Activated CD8-positive, alpha-beta memory T cell treated with anti-CD3 and anti-CD28 coated beads, Interleukin-2, amount 10 ng/mL, durations not matched to agents 7 days and 5 days (primary cell): ENCODE data around the gene PDZD2. TPM values are rescaled to one million over a fixed set of nuclear protein-coding genes. Genes with fewer than 3 reads are reported as not detected.
"Not testable (repeated sequence)": the region's sequence is repeated elsewhere in the genome, so short reads cannot be mapped to it uniquely, and the experiment has no call there.

Experiments used
- ATAC-seq: fragments of 150-1000 bp; cut with Tn5 transposase; one replicate; pipeline ENCODE4 v1.10.0; 2021; ENCODE audit warnings: moderate library complexity
- CTCF ChIA-PET: fragments of 350-600 bp; sonication (Branson Sonifier 250); formaldehyde crosslinking; loops from one replicate; lab custom pipeline; 2021; ENCODE audit warnings: antibody characterized with exemption; lab: Charles Lee
- DNase-seq: peaks from one replicate; pipeline ENCODE4 v3.0.0-alpha.2; 2020
- H3K27ac Mint-ChIP-seq: one replicate; pipeline ENCODE4 v1.8.0; 2021; ENCODE audit warnings: mild to moderate bottlenecking, mixed read lengths
- H3K27me3 Mint-ChIP-seq: one replicate; pipeline ENCODE4 v1.8.0; 2021; ENCODE audit warnings: mixed read lengths
- H3K36me3 Mint-ChIP-seq: one replicate; pipeline ENCODE4 v1.8.0; 2021; ENCODE audit warnings: mild to moderate bottlenecking, mixed read lengths
- H3K4me1 Mint-ChIP-seq: one replicate; pipeline ENCODE4 v1.8.0; 2021; ENCODE audit warnings: mixed read lengths
- H3K4me3 Mint-ChIP-seq: one replicate; pipeline ENCODE4 v1.8.0; 2021; ENCODE audit warnings: mild to moderate bottlenecking, moderate library complexity, mixed read lengths
- H3K9me3 Mint-ChIP-seq: one replicate; pipeline ENCODE4 v1.8.0; 2022; ENCODE audit warnings: low read depth, mixed read lengths
- total RNA-seq, 2 experiments: library from RNA; stranded (reverse); gene quantifications; one replicate each; pipeline ENCODE4 v1.2.3, GENCODE V29; 2021

Gene PDZD2
- total RNA-seq: not detected

DNA sequence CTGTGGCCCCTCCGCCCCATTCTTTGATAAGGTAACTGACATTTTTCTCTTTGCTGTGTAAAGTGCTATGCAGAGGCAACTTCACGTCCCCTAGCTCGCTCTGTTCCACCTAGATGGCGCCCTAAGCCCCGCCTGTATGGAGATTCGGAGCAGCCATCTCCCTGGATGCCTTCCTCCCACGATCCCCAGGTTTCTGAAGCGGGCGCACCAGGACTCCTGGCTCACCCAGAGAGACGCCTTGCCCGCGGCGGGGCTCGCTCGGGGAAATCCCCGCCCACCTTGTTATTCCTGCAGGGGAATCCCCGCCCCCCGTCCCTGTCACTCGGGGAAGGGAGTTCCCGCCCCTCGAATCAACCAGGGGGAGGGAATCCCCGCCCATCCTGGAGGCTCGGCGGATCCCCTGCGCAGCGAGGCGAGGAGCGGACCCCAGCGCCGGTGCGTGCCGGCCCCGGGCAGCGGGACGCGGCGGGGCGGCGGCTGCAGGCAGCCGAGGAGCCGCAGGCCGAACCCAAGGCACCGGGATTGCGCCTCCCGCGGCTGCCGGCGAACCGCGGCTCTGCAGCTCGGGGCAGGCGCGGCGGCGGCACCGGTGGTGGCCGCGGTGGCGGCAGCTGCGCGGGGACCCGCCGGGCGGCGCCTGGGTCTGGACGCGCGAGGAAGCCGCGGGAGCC, at the start of gene PDZD2:
Gene PDZD2, plus strand, starts transcription at position 384 of the 671 bp plus-strand sequence.
- DNase-seq: peak; percentile 72
- Mint-ChIP-seq H3K4me3 (peak within 1 kb of the TSS; percentile 73), H3K36me3 (no peaks in the 10 kb centered on the region), H3K27ac (no peak within 1 kb of the TSS), H3K4me1 (peaks cover 3% of the 10 kb centered on the region), H3K9me3 (no peaks in the 10 kb centered on the region), H3K27me3 (peaks cover 27% of the 10 kb centered on the region)
- CTCF ChIA-PET: interaction anchor here (0.8 to 1.5 kb wide), 7 partner anchors 12 to 380 kb away, joined by 3 to 5 read pairs (median 4); no protein-coding TSS in a partner anchor
- peak; percentile 80 for ATAC-seq

DNA sequence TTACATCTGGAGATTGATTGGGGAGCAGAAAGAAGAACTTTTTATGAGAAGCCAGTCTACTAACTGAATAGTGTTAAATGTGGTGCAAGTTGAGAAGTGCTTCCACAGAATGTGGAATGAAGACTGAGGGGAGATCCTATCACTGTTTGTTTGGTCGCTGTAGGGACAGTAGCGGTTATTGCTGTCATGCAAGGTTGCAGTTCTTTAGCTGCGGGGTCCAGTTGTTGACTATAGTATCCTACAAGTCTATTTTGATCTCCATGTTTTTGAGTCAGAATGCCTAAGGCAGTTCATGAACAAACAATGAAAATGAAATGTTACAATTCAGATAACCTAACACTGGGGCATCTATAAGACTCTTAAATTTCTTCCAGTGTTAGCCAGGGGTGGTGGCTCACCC, 45.3 kb upstream of the PDZD2 start:
- no peak overlapping the region for H3K27ac Mint-ChIP-seq
- no peaks in the 10 kb centered on the region for H3K4me1 Mint-ChIP-seq
- peaks cover 17% of the 10 kb centered on the region for H3K27me3 Mint-ChIP-seq
- H3K36me3 Mint-ChIP-seq: no peaks in the 10 kb centered on the region
- CTCF ChIA-PET: no interaction called here
- no peaks in the 10 kb centered on the region for H3K9me3 Mint-ChIP-seq
- ATAC-seq (no peak), DNase-seq (no peak)
- H3K4me3 Mint-ChIP-seq: no peak overlapping the region

DNA sequence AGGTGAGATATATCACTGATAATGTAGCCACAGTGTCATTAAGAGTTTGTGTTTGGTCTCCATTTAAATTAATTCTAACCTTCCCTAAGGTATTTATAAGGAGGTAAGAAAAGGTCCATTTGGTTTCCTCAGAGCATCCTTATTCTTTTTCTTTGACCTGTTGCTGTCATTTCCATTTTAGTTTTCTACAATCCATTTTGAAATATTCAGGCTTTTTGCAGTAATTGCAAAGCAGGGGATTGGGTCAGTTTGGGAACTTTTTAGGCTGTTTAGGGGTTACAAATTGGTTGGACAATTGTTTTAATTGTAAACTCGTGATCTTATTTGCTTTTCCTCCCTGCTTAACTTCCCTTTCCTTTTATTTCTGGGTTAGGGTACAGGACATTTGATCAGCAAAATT, 42.6 kb upstream of the PDZD2 start:
- ATAC-seq (no peak), DNase-seq (no peak)
- H3K4me1 Mint-ChIP-seq: no peaks in the 10 kb centered on the region
- CTCF ChIA-PET: no interaction called here
- no peaks in the 10 kb centered on the region for H3K9me3 Mint-ChIP-seq
- H3K27ac Mint-ChIP-seq: no peak overlapping the region
- H3K27me3 Mint-ChIP-seq: peaks cover 17% of the 10 kb centered on the region
- no peaks in the 10 kb centered on the region for H3K36me3 Mint-ChIP-seq
- H3K4me3 Mint-ChIP-seq: no peak overlapping the region

- H3K9me3 Mint-ChIP-seq: no peaks in the 10 kb centered on the region
- H3K4me1 Mint-ChIP-seq: no peaks in the 10 kb centered on the region
- CTCF ChIA-PET: no interaction called here
- DNase-seq (no peak), ATAC-seq (no peak)
- no peak overlapping the region for H3K4me3 Mint-ChIP-seq
- H3K27me3 Mint-ChIP-seq: peaks cover 18% of the 10 kb centered on the region
- H3K27ac Mint-ChIP-seq: no peak overlapping the region
- H3K36me3 Mint-ChIP-seq: no peaks in the 10 kb centered on the region
These were observed 40.0 kb upstream of the PDZD2 start for GRCh38 chr5:31598640-31599611.

DNA sequence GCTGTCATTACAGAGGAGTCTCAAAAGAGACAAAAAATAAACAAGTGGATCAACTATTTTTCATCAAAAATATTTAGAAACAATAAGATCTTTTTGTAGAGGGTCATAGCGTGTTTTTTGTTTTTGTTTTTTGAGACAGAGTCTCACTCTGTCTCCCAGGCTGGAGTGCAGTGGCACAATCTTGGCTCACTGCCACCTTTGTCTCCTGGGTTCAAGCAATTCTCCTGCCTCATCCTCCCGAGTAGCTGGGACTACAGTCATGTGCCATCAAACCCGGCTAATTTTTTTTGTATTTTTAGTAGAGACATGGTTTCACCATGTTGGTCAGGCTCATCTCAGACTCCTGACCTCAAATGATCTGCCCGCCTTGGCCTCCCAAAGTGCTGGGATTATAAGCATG, 36.6 kb upstream of the PDZD2 start:
- H3K9me3 Mint-ChIP-seq, H3K4me1 Mint-ChIP-seq: not testable (repeated sequence)

GRCh38 chr5:31604240-31604639, 34.7 kb upstream of the PDZD2 start:
- Mint-ChIP-seq H3K36me3 (no peaks in the 10 kb centered on the region), H3K4me1 (no peaks in the 10 kb centered on the region), H3K4me3 (no peak overlapping the region), H3K9me3 (no peaks in the 10 kb centered on the region), H3K27ac (no peak overlapping the region), H3K27me3 (peaks cover 11% of the 10 kb centered on the region)
- CTCF ChIA-PET: interaction anchor here (1.7 kb wide), 1 partner anchor 14 kb away, joined by 4 read pairs; no protein-coding TSS in a partner anchor
- ATAC-seq: no peak
- DNase-seq: no peak

More for the DNA sequence above, 36.6 kb upstream of the PDZD2 start:
- ATAC-seq, H3K4me3 Mint-ChIP-seq, H3K27ac Mint-ChIP-seq, DNase-seq, CTCF ChIA-PET, H3K36me3 Mint-ChIP-seq: not testable (repeated sequence)
- H3K27me3 Mint-ChIP-seq: peaks cover 11% of the 10 kb centered on the region

- no peak overlapping the region for H3K27ac Mint-ChIP-seq
- CTCF ChIA-PET: interaction anchor here (1.7 kb wide), 1 partner anchor 14 kb away, joined by 4 read pairs; no protein-coding TSS in a partner anchor
- peaks cover 11% of the 10 kb centered on the region for H3K27me3 Mint-ChIP-seq
- H3K36me3 Mint-ChIP-seq: no peaks in the 10 kb centered on the region
- ATAC-seq (no peak), DNase-seq (no peak)
- H3K4me1 Mint-ChIP-seq: no peaks in the 10 kb centered on the region
- H3K4me3 Mint-ChIP-seq: no peak overlapping the region
- H3K9me3 Mint-ChIP-seq: no peaks in the 10 kb centered on the region
These were observed 34.3 kb upstream of the PDZD2 start for GRCh38 chr5:31604644-31605043.

- Mint-ChIP-seq H3K4me3 (no peak overlapping the region), H3K4me1 (no peaks in the 10 kb centered on the region), H3K27ac (no peak overlapping the region), H3K27me3 (peaks cover 11% of the 10 kb centered on the region), H3K9me3 (no peaks in the 10 kb centered on the region), H3K36me3 (no peaks in the 10 kb centered on the region)
- ATAC-seq (no peak), DNase-seq (no peak)
- CTCF ChIA-PET: no interaction called here
These were observed 33.0 kb upstream of the PDZD2 start for GRCh38 chr5:31605920-31606319.

GRCh38 chr5:31607546-31607945, 31.4 kb upstream of the PDZD2 start:
- no peaks in the 10 kb centered on the region for H3K4me1 Mint-ChIP-seq
- ATAC-seq: no peak

GRCh38 chr5:31611002-31611401, 27.9 kb upstream of the PDZD2 start:
- H3K27me3 Mint-ChIP-seq: no peaks in the 10 kb centered on the region
- H3K4me3 Mint-ChIP-seq: no peak overlapping the region
- no peaks in the 10 kb centered on the region for H3K36me3 Mint-ChIP-seq
- no peaks in the 10 kb centered on the region for H3K9me3 Mint-ChIP-seq
- no peaks in the 10 kb centered on the region for H3K4me1 Mint-ChIP-seq
- no peak overlapping the region for H3K27ac Mint-ChIP-seq
- CTCF ChIA-PET: no interaction called here
- DNase-seq (no peak), ATAC-seq (no peak)

More at GRCh38 chr5:31607546-31607945, 31.4 kb upstream of the PDZD2 start:
- no peak overlapping the region for H3K27ac Mint-ChIP-seq
- no peak for DNase-seq
- no peaks in the 10 kb centered on the region for H3K36me3 Mint-ChIP-seq
- no peaks in the 10 kb centered on the region for H3K9me3 Mint-ChIP-seq
- CTCF ChIA-PET: no interaction called here
- no peak overlapping the region for H3K4me3 Mint-ChIP-seq
- H3K27me3 Mint-ChIP-seq: peaks cover 8% of the 10 kb centered on the region

GRCh38 chr5:31613651-31614050, 25.3 kb upstream of the PDZD2 start:
- Mint-ChIP-seq H3K27me3 (peaks cover 12% of the 10 kb centered on the region), H3K4me1 (no peaks in the 10 kb centered on the region), H3K27ac (no peak overlapping the region), H3K4me3 (no peak overlapping the region), H3K9me3 (no peaks in the 10 kb centered on the region), H3K36me3 (no peaks in the 10 kb centered on the region)
- DNase-seq (no peak), ATAC-seq (no peak)
- CTCF ChIA-PET: no interaction called here

GRCh38 chr5:31614151-31615020, 24.5 kb upstream of the PDZD2 start:
- no peak for DNase-seq
- Mint-ChIP-seq H3K4me1 (no peaks in the 10 kb centered on the region), H3K27ac (no peak overlapping the region), H3K36me3 (no peaks in the 10 kb centered on the region), H3K27me3 (peaks cover 16% of the 10 kb centered on the region), H3K4me3 (no peak overlapping the region), H3K9me3 (no peaks in the 10 kb centered on the region)
- CTCF ChIA-PET: no interaction called here
- ATAC-seq: no peak

DNA sequence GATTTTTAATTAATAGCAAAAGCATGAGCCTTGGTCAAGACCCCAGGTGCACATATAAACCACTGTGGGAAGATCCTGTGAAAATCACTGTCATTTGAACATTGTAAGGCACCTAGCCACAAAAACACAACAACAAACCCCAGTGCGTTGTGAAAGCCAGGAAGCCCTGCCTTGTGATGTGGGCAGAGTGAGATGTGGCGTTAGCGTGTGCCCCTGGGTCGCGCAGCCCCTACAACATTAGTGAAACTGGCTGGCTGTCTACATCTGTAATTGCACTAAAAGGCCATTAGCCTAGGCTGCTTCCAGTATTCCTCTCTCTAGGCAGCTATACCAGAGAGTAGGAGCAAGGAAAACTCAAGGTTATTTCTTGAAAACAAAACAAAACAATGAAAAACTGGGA, 21.1 kb upstream of the PDZD2 start:
- peaks cover 16% of the 10 kb centered on the region for H3K27me3 Mint-ChIP-seq
- CTCF ChIA-PET: interaction anchor here (1.2 kb wide), 1 partner anchor 13 kb away, joined by 4 read pairs; no protein-coding TSS in a partner anchor
- H3K36me3 Mint-ChIP-seq: no peaks in the 10 kb centered on the region
- ATAC-seq (no peak), DNase-seq (no peak)
- H3K9me3 Mint-ChIP-seq: no peaks in the 10 kb centered on the region
- H3K4me1 Mint-ChIP-seq: no peaks in the 10 kb centered on the region
- no peak overlapping the region for H3K4me3 Mint-ChIP-seq
- H3K27ac Mint-ChIP-seq: no peak overlapping the region
